Left renal cortex interstitium (tissue), 4 donors: Measurements from ENCODE around the gene SLC6A8. TPM values are rescaled to one million over a fixed set of nuclear protein-coding genes. Genes with fewer than 3 reads are reported as not detected.
"Not testable (repeated sequence)": the region's sequence is repeated elsewhere in the genome, so short reads cannot be mapped to it uniquely, and the experiment has no call there.

Source experiments
- DNase-seq, 4 donors: peaks; one replicate each; pipeline ENCODE4 v3.0.0-alpha.2; 2013; ENCODE audit warnings: low read depth in 4 of 4, low spot score in 2 of 4, missing footprints in 1 of 4
- polyA plus RNA-seq, 4 donors: library from polyadenylated mRNA; unstranded; fragments of 120-200 nt; gene quantifications; one replicate each; pipeline ENCODE4 v1.2.1, GENCODE V29; 2013; ENCODE audit not compliant: insufficient read length in 4 of 4

The SLC6A8 gene
- polyA plus RNA-seq, 4 donors: 44.6 to 65.3 (median 54.8) TPM

GRCh38 chrX:153691032-153691827, 3.5 kb downstream of the SLC6A8 start:
- DNase-seq: not testable (repeated sequence)

GRCh38 chrX:153692003-153692402, 4.3 kb downstream of the SLC6A8 start:
- DNase-seq: no peak

DNA sequence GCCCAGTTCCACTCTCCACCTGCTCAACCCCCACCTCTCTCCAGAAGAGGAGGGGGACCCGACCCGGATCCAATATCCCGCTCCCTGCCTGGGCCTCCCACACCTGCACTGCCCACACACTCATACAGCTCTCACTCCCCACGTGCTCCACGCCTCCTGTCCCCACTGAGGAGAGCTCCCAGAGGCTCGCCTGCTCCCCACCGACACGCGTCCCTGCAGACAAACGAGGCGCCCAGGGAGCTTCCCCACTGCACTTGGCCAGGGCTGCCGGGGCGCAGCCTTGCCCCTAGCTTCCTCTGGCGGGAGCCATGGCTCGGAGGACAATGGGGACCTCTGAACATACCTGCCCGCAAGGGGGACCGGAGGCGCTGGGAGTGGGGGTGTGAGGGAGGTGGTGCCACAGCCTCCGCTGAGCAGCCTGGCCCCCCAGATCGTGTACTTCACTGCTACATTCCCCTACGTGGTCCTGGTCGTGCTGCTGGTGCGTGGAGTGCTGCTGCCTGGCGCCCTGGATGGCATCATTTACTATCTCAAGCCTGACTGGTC, 5.0 kb downstream of the SLC6A8 start:
- DNase-seq: no peak

DNA sequence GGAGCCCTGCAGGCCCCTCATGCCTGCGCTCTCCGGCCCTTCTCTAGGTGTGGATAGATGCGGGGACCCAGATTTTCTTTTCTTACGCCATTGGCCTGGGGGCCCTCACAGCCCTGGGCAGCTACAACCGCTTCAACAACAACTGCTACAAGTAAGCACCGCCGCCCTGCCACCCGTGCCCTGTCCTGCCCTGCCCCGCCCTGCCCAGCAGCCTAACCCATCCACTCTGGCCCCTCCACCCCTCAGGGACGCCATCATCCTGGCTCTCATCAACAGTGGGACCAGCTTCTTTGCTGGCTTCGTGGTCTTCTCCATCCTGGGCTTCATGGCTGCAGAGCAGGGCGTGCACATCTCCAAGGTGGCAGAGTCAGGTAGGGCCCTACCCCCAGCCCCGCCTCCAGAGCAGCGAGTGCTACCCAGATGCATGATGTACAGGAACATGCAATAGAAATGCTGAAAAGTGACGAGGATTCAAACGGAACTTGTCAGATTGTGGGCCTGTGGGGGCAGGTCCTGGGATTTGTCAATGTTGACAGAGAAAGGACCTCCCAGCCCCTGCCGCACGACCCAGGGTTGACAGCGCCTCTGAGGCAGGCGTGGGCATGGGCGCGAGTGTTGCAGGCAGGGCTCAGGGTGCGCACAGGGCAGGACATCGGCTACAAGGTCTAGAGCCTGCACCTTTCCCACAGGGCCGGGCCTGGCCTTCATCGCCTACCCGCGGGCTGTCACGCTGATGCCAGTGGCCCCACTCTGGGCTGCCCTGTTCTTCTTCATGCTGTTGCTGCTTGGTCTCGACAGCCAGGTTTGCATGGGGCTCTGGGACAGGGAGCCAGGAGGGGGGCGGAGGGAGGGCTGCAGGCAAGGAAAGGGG, 5.7 kb downstream of the SLC6A8 start:
- no peak for DNase-seq

DNA sequence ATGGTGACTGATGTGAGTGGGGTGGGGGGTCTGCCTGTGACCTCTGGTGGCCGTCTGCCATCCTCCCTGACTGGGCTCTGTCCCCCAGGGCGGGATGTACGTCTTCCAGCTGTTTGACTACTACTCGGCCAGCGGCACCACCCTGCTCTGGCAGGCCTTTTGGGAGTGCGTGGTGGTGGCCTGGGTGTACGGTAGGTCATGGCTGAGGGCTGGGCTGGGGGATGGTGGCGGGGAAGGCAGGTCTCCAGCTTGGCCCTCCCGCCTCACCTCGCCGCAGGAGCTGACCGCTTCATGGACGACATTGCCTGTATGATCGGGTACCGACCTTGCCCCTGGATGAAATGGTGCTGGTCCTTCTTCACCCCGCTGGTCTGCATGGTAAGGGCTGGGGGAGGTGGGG, 6.5 kb downstream of the SLC6A8 start:
- DNase-seq: not testable (repeated sequence)

- no peak for DNase-seq
Measured at GRCh38 chrX:153694687-153695270, 7.1 kb downstream of the SLC6A8 start.

GRCh38 chrX:153696100-153696499, 8.4 kb downstream of the SLC6A8 start:
- no peak for DNase-seq

DNA sequence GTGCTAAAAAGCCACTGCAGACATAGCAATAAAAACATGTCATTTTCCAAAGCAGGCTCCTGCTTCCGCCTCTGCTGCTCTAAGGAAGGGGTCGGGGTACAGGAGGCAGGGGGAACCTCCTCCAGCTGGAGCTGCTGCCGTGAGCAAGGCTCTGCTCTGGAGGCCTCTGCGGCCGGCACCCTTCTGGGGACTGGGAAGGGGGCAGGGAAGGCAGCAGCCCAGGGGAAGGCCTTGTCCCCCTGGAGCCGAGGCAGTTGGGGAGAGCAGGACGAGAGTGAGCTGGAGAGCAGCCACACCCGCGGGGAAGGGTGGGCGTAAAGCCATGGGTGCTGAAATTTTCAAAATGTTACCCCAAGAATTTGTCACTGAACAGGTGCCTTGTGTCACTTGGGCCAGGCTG, 8.8 kb downstream of the SLC6A8 start:
- not testable (repeated sequence) for DNase-seq

DNA sequence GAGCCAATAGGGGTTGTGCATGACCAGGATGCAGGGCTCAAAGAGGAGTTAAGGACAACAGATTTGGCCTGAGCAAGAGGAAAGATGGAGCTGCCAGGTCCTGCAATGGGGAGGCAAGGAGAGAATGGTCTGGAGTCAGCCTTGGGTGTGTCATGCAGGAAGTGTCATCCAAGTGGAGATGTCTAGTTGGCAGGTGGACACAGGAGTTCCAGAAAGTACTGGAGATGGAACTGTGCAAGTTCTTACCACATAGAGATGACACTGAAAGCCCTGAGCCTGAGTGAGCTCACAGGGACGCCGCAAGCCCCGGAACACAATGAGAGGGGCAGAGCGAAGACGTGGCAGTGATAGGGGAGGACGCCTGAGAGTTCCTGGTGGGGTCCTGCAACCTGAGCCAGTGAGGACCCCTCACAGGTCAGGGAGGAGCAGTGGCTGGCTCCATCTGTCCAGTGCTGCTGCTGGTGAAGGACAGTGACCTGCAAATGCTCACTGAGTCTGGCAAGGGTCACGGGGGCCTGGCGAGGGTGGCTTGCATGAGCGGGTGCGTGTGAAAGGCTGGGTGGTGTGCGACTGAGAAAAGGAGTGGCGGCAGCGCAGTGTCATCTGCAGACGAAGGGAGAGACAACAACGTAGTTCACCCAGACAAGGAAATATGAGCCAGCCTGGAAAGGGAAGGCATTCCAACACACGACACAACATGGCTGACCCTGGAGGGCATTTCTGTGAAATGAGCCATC, 9.4 kb downstream of the SLC6A8 start:
- DNase-seq: not testable (repeated sequence)

- no peak for DNase-seq
Measured at GRCh38 chrX:153697924-153698865, 10.5 kb downstream of the SLC6A8 start.

GRCh38 chrX:153699210-153699783, 11.6 kb downstream of the SLC6A8 start:
- DNase-seq: not testable (repeated sequence)

DNA sequence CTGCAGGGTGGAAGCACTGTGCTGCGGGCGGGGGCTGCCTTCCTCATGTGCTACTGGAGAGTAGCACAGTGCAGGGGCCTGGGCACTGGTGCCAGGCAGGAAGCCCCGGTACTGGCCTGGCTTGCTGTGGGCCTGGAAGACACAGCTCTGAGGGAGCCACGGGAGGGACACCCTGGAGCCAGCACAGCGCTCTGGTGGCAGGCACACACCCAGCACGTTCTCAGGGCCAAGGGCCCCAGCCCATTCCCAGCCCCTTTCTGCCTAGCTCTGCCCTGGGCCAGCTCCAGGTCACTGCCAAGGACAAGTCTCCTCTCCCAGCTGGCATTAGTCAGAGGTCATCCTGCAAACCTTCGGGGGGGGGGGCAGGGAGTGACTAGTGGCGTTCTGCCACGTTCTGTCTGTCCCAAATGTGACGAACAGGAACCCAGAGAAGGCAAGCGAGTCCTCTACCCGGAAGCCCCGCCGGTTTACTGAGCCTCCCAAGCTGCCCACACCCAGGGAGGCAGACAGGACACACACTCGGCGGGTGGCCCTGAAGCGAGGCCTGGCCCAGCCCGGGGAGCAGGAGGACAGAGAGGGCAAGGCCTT, 12.2 kb downstream of the SLC6A8 start:
- DNase-seq: not testable (repeated sequence)

GRCh38 chrX:153700376-153700945, 12.7 kb downstream of the SLC6A8 start:
- no peak for DNase-seq

DNA sequence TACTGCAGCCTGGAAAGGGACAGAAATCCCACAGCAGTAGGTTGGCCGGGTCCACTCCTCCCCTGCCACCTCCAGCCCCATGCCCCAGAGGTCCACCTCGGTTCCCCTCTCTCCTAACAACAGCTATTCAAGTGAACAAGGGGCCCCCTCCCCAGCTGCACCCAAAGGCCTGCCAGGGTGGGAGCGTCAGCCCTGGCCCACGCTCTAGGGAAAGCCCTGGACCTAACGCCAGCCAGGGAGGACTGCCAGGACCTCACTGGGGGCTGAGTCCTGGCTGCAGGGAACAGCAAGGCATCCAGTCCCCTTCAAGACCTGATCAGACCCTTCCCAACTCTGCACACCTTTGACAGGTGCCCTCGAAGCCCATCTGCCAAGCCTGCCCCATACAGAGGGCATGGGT, 13.2 kb downstream of the SLC6A8 start:
- no peak for DNase-seq

DNA sequence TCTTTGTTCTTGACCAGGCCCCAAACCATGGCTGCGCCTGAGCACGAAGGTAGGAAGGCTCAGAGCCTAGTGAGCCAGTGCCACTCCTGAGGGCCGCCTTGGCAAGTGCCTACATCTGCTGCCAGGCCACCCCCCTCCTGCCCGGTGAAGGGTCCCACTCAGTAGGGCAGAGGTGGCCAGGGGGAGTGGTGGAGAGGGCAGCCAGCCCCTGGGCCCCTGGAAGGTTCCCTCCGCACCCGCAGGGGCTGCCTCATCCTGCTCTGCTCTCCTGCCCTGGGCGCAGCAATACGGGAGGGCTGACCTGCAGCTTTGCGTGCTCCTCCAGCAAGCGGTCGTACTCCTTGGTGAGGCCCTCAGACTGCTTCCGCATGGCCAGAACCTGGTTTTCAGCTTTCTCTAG, 14.0 kb downstream of the SLC6A8 start:
- DNase-seq: no peak

GRCh38 chrX:153702336-153703035, 14.8 kb downstream of the SLC6A8 start:
- DNase-seq: no peak

- no peak for DNase-seq
Measured at GRCh38 chrX:153703036-153703370, 15.3 kb downstream of the SLC6A8 start.
